OCI-LY3 (cell line): ENCODE data around the gene SERPINB12.

Source experiments
- H2AFZ ChIP-seq: fragments of 200-600, 300-600 bp; shearing (Covaris generic); 2 replicates; pipeline ENCODE4 v1.6.0; 2014; ENCODE audit warnings: antibody characterized with exemption, low read depth, low read length
- H3K27ac ChIP-seq: fragments of 200-600, 300-600 bp; sonication (generic); 2 replicates; pipeline ENCODE4 v1.5.1; 2014; ENCODE audit warnings: mild to moderate bottlenecking, low read length, moderate library complexity, mixed read lengths
- H3K27me3 ChIP-seq: fragments of 200-600, 300-600 bp; sonication (generic); 2 replicates; pipeline ENCODE4 v1.6.1; 2014; ENCODE audit warnings: low read depth, low read length, mixed read lengths
- H3K36me3 ChIP-seq: fragments of 200-600, 300-600 bp; sonication (generic); replicated peaks from 2 replicates; pipeline ENCODE3; 2014; ENCODE audit warnings: low read depth, low read length, mixed read lengths
- H3K4me1 ChIP-seq: fragments of 300-600, 200-600 bp; sonication (generic); 2 replicates; pipeline ENCODE4 v1.6.1; 2014; ENCODE audit warnings: low read length, mixed read lengths
- H3K4me2 ChIP-seq: fragments of 200-600, 300-600 bp; sonication (generic); 2 replicates; pipeline ENCODE4 v1.6.1; 2014; ENCODE audit warnings: low read length, mixed read lengths
- H3K4me3 ChIP-seq: fragments of 300-600, 200-600 bp; sonication (generic); 2 replicates; pipeline ENCODE4 v1.5.1; 2014; ENCODE audit warnings: antibody characterized with exemption, mild to moderate bottlenecking, low read length, moderate library complexity
- H3K79me2 ChIP-seq: fragments of 300-600, 200-600 bp; shearing (Covaris generic); 2 replicates; pipeline ENCODE4 v1.6.1; 2014; ENCODE audit warnings: mild to moderate bottlenecking, low read length, mixed read lengths
- H3K9ac ChIP-seq: fragments of 300-600, 200-600 bp; shearing (Covaris generic); 2 replicates; pipeline ENCODE4 v1.6.0; 2014; ENCODE audit warnings: mild to moderate bottlenecking, low read length, moderate library complexity
- H3K9me3 ChIP-seq: fragments of 200-600, 300-600 bp; shearing (Covaris generic); 2 replicates; pipeline ENCODE4 v1.6.1; 2014; ENCODE audit warnings: low read length, mixed read lengths; ENCODE audit not compliant: insufficient read depth
- H4K20me1 ChIP-seq: fragments of 200-600, 300-600 bp; sonication (generic); 2 replicates; pipeline ENCODE4 v1.6.1; 2016; ENCODE audit warnings: low read length, mixed read lengths; ENCODE audit not compliant: insufficient read depth
- CTCF ChIP-seq: fragments of 200-600, 300-600 bp; sonication (generic); IDR thresholded peaks from 2 replicates; pipeline ENCODE4 v1.5.1; 2014; ENCODE audit warnings: antibody characterized with exemption, low read length, low read depth
- EZH2phosphoT487 ChIP-seq: fragments of 200-600 bp; shearing (Covaris generic); IDR thresholded peaks from 2 replicates; pipeline ENCODE4 v1.6.1; 2018; ENCODE audit warnings: antibody characterized with exemption, mixed run types, low read depth

SERPINB12 gene

GRCh38 chr18:63514888-63515678 is 27.1 kb upstream of the SERPINB12 start:
- Histone ChIP-seq H2AFZ (peak overlapping the region; percentile 21; the same call in 1 of the 2 replicates), H3K4me1 (peaks cover 4% of the 10 kb centered on the region), H3K27ac (no peak overlapping the region), H3K9me3 (no peaks in the 10 kb centered on the region), H3K9ac (no peak overlapping the region), H3K27me3 (peaks cover 18% of the 10 kb centered on the region; the same call in 1 of the 2 replicates), H4K20me1 (no peaks in the 10 kb centered on the region), H3K36me3 (no peaks in the 10 kb centered on the region), H3K4me3 (no peak overlapping the region), H3K4me2 (no peak overlapping the region), H3K79me2 (no peaks in the 10 kb centered on the region)
- TF ChIP-seq EZH2phosphoT487 (no peak), CTCF (no peak)

- H3K4me1 ChIP-seq, result peaks cover 4% of the 10 kb centered on the region
- no peaks in the 10 kb centered on the region for H3K9me3 ChIP-seq
- no peak overlapping the region for H3K27ac ChIP-seq
- no peak overlapping the region for H2AFZ ChIP-seq
- H3K4me3 ChIP-seq, result no peak overlapping the region
- H3K27me3 ChIP-seq, result 0 out of 2 replicates have a peak, but pooled peaks cover 12% of the 10 kb centered on the region
- no peaks in the 10 kb centered on the region for H4K20me1 ChIP-seq
- H3K36me3 ChIP-seq, result no peaks in the 10 kb centered on the region
- no peak overlapping the region for H3K4me2 ChIP-seq
- H3K9ac ChIP-seq, result no peak overlapping the region
- TF ChIP-seq EZH2phosphoT487 (no peak), CTCF (no peak)
- no peaks in the 10 kb centered on the region for H3K79me2 ChIP-seq
These were observed 26.4 kb upstream of the SERPINB12 start for GRCh38 chr18:63515801-63516200.

GRCh38 chr18:63518178-63519012 is 23.8 kb upstream of the SERPINB12 start:
- Histone ChIP-seq H3K36me3 (no peaks in the 10 kb centered on the region), H3K9ac (no peak overlapping the region), H3K4me2 (peak overlapping the region; percentile 66), H3K79me2 (no peaks in the 10 kb centered on the region), H3K27me3 (peaks cover 33% of the 10 kb centered on the region; the same call in 1 of the 2 replicates), H3K4me3 (peak overlapping the region; percentile 24), H2AFZ (peak overlapping the region; percentile 80), H3K4me1 (peaks cover 7% of the 10 kb centered on the region), H4K20me1 (no peaks in the 10 kb centered on the region), H3K9me3 (no peaks in the 10 kb centered on the region), H3K27ac (no peak overlapping the region)
- TF ChIP-seq EZH2phosphoT487 (no peak), CTCF (peak; percentile 98)
